ENCODE data around the gene CTNNA3.

The CTNNA3 gene

GRCh38 chr10:66586073-66586472, 1109.9 kb downstream of the CTNNA3 start:
- no peaks in the 10 kb centered on the region for H3K9me3 ChIP-seq (ENCODE audit: severe bottlenecking)
- no peak overlapping the region for H3K4me3 ChIP-seq (ENCODE audit: severe bottlenecking)
- no peaks in the 10 kb centered on the region for H3K36me3 ChIP-seq (ENCODE audit: low read depth)
- DNase-seq (ENCODE audit: low spot score): no peak
- no peak for ATAC-seq (ENCODE audit: low read depth)
- TF ChIP-seq CTCF (IDR thresholded peaks at IDR 0.05; ENCODE audit: poor library complexity, severe bottlenecking): no peak
- no peak overlapping the region for H3K27ac ChIP-seq (ENCODE audit: poor library complexity, severe bottlenecking)
- H3K27me3 ChIP-seq (ENCODE audit: insufficient read depth, poor library complexity, severe bottlenecking): no peaks in the 10 kb centered on the region
- no peaks in the 10 kb centered on the region for H3K4me1 ChIP-seq (ENCODE audit: insufficient read depth, poor library complexity, severe bottlenecking)

- no peak overlapping the region for H3K4me3 ChIP-seq (ENCODE audit: severe bottlenecking)
- no peaks in the 10 kb centered on the region for H3K27me3 ChIP-seq (ENCODE audit: insufficient read depth, poor library complexity, severe bottlenecking)
- ATAC-seq (ENCODE audit: low read depth) (no peak), DNase-seq (ENCODE audit: low spot score) (no peak)
- no peak overlapping the region for H3K27ac ChIP-seq (ENCODE audit: poor library complexity, severe bottlenecking)
- H3K4me1 ChIP-seq (ENCODE audit: insufficient read depth, poor library complexity, severe bottlenecking): no peaks in the 10 kb centered on the region
- no peaks in the 10 kb centered on the region for H3K9me3 ChIP-seq (ENCODE audit: severe bottlenecking)
- TF ChIP-seq CTCF (IDR thresholded peaks at IDR 0.05; ENCODE audit: poor library complexity, severe bottlenecking): no peak
- no peaks in the 10 kb centered on the region for H3K36me3 ChIP-seq (ENCODE audit: low read depth)
Observed at GRCh38 chr10:66575251-66575855, 1120.6 kb downstream of the CTNNA3 start.

- DNase-seq (ENCODE audit: low spot score) (no peak), ATAC-seq (ENCODE audit: low read depth) (no peak)
- Histone ChIP-seq H3K4me3 (ENCODE audit: severe bottlenecking) (no peak overlapping the region), H3K27ac (ENCODE audit: poor library complexity, severe bottlenecking) (no peak overlapping the region), H3K36me3 (ENCODE audit: low read depth) (no peaks in the 10 kb centered on the region), H3K9me3 (ENCODE audit: severe bottlenecking) (no peaks in the 10 kb centered on the region), H3K27me3 (ENCODE audit: insufficient read depth, poor library complexity, severe bottlenecking) (no peaks in the 10 kb centered on the region), H3K4me1 (ENCODE audit: insufficient read depth, poor library complexity, severe bottlenecking) (no peaks in the 10 kb centered on the region)
- TF ChIP-seq CTCF (IDR thresholded peaks at IDR 0.05; ENCODE audit: poor library complexity, severe bottlenecking): no peak
Observed at GRCh38 chr10:66572700-66573099, 1123.3 kb downstream of the CTNNA3 start.

DNA sequence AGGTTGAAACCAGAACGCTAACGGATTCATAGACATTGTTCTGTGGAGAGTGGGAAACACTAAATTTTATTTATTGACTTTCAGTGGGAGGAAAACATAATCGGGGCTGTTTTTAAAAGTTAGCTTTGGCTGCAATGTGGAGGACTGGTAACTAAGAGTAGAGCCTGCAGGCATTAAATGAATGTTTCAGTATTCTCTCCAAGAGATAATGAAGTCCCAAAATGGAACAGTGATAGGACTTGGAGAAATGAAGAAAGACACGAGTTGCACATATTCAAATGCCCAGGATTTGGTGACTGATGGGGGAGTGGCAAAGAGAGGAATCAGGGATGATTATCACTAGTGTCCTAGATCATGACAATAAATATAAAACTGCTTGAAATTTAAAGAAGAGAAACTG, 1130.0 kb downstream of the CTNNA3 start:
- DNase-seq (ENCODE audit: low spot score) (no peak), ATAC-seq (ENCODE audit: low read depth) (no peak)
- TF ChIP-seq CTCF (IDR thresholded peaks at IDR 0.05; ENCODE audit: poor library complexity, severe bottlenecking): no peak
- Histone ChIP-seq H3K9me3 (ENCODE audit: severe bottlenecking) (no peaks in the 10 kb centered on the region), H3K27ac (ENCODE audit: poor library complexity, severe bottlenecking) (no peak overlapping the region), H3K4me3 (ENCODE audit: severe bottlenecking) (no peak overlapping the region), H3K4me1 (ENCODE audit: insufficient read depth, poor library complexity, severe bottlenecking) (no peaks in the 10 kb centered on the region), H3K27me3 (ENCODE audit: insufficient read depth, poor library complexity, severe bottlenecking) (no peaks in the 10 kb centered on the region), H3K36me3 (ENCODE audit: low read depth) (no peaks in the 10 kb centered on the region)

GRCh38 chr10:66564287-66564686, 1131.7 kb downstream of the CTNNA3 start:
- Histone ChIP-seq H3K27me3 (ENCODE audit: insufficient read depth, poor library complexity, severe bottlenecking) (no peaks in the 10 kb centered on the region), H3K9me3 (ENCODE audit: severe bottlenecking) (no peaks in the 10 kb centered on the region), H3K27ac (ENCODE audit: poor library complexity, severe bottlenecking) (no peak overlapping the region), H3K4me3 (ENCODE audit: severe bottlenecking) (no peak overlapping the region), H3K36me3 (ENCODE audit: low read depth) (no peaks in the 10 kb centered on the region), H3K4me1 (ENCODE audit: insufficient read depth, poor library complexity, severe bottlenecking) (no peaks in the 10 kb centered on the region)
- no peak for DNase-seq (ENCODE audit: low spot score)
- TF ChIP-seq CTCF (IDR thresholded peaks at IDR 0.05; ENCODE audit: poor library complexity, severe bottlenecking): no peak
- no peak for ATAC-seq (ENCODE audit: low read depth)
